Thyroid gland (tissue), 4 donors: ENCODE data around the gene SULT1B1. TPM values are rescaled to one million over a fixed set of nuclear protein-coding genes. Genes with fewer than 3 reads are reported as not detected.

Experiments used
- DNase-seq, 2 donors: peaks; one replicate each; pipeline ENCODE4 v3.0.0-alpha.2; 2019
- H3K27ac ChIP-seq, 3 donors: fragments of 200-600 bp; sonication (generic); 1 replicate in 2 of 3; 2 replicates in 1 of 3; pipeline ENCODE4 v1.5.1; 2016 to 2019; ENCODE audit warnings: mild to moderate bottlenecking in 1 of 3, moderate library complexity in 1 of 3
- H3K27me3 ChIP-seq: fragments of 200-600 bp; sonication (generic); one replicate; pipeline ENCODE4 v1.5.1; 2019
- H3K36me3 ChIP-seq, 2 donors: fragments of 200-600 bp; sonication (generic); one replicate each; pipeline ENCODE4 v1.5.1; 2016 to 2019
- H3K4me1 ChIP-seq, 2 donors: fragments of 200-600 bp; sonication (generic); one replicate each; pipeline ENCODE4 v1.5.1; 2017 to 2019
- H3K4me3 ChIP-seq, 3 donors: fragments of 200-600 bp; sonication (generic); replicated peaks in 1 of 3; 1 replicate in 2 of 3; 2 replicates in 1 of 3; pipeline ENCODE4 v1.5.1; 2016; ENCODE audit warnings: mild to moderate bottlenecking in 1 of 3
- H3K9me3 ChIP-seq: fragments of 200-600 bp; sonication (generic); one replicate; pipeline ENCODE4 v1.5.1; 2017
- POLR2A ChIP-seq, 2 donors: fragments of 450-650 bp; IDR thresholded peaks; one replicate each; pipeline ENCODE4 v1.6.1; 2017; ENCODE audit warnings: antibody characterized with exemption in 2 of 2, mild to moderate bottlenecking in 2 of 2, moderate library complexity in 1 of 2
- WGBS, 2 donors: methylation state at CpG; one replicate each; pipeline ENCODE4 v1.1.5; 2017; 5-methylcytosine and 5-hydroxymethylcytosine counted together
- intact Hi-C: fragments of 100-400 bp; cut with DNase I; formaldehyde crosslinking; loops from one replicate; pipeline ENCODE4 v1.15.1; 2023
- total RNA-seq, 4 donors: library from RNA; depleted of rRNA; stranded (reverse); fragments of >200 nt; gene quantifications; one replicate each; pipeline ENCODE4 v1.2.3, GENCODE V29; 2016
- TF ChIP-seq, protein P1 (sequence below), 6 experiments: fragments of 200-600 bp in 3 of 6; fragments of 450-650 bp in 3 of 6; sonication (generic) in 3 of 6; IDR thresholded peaks; one replicate each; pipeline ENCODE4 v1.5.1; 2016 to 2019; ENCODE audit warnings: antibody characterized with exemption in 6 of 6, mild to moderate bottlenecking in 2 of 6, inconsistent platforms in 1 of 6, moderate library complexity in 1 of 6

SULT1B1 gene
- total RNA-seq, 4 donors from 2014 or later: 0.33 to 0.83 (median 0.51) TPM

DNA sequence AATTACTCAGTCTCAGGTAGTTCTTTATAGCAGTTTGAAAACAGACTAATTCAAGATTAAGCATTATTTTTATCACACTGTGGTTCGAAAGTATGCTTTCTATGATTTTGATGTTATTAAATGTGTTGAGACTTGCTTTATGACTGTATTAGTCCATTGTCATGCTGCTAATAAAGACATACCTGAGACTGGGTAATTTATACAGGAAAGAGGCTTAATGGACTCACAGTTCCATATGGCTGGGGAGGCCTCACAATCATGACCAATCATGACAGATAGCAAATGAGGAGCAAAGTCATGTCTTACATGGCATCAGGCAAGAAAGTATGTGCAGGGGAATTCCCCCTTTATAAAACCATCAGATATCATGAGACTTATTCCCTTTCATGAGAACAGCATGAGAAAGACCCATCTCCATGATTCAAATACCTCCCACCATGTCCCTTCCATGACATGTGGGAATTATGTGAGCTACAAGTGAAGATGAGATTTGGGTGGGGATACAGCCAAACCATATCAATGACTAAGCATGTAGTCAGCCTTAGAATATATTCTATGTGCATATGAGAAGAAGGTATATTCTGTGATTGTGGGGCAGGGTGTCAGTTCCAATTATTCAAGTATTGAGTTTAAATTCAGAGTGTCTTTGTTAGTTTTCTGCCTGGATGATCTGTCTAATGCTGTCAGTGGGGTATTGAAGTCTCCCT lies 62.7 kb downstream of the SULT1B1 start:
- Histone ChIP-seq H3K27me3 (no peaks in the 10 kb centered on the region), H3K4me3 (no peak overlapping the region), H3K9me3 (no peaks in the 10 kb centered on the region), H3K27ac (no peak overlapping the region), H3K4me1 (no peaks in the 10 kb centered on the region), H3K36me3 (no peaks in the 10 kb centered on the region)
- TF ChIP-seq POLR2A (IDR thresholded peaks at IDR 0.05): no peak
- TF ChIP-seq, protein P1, sequence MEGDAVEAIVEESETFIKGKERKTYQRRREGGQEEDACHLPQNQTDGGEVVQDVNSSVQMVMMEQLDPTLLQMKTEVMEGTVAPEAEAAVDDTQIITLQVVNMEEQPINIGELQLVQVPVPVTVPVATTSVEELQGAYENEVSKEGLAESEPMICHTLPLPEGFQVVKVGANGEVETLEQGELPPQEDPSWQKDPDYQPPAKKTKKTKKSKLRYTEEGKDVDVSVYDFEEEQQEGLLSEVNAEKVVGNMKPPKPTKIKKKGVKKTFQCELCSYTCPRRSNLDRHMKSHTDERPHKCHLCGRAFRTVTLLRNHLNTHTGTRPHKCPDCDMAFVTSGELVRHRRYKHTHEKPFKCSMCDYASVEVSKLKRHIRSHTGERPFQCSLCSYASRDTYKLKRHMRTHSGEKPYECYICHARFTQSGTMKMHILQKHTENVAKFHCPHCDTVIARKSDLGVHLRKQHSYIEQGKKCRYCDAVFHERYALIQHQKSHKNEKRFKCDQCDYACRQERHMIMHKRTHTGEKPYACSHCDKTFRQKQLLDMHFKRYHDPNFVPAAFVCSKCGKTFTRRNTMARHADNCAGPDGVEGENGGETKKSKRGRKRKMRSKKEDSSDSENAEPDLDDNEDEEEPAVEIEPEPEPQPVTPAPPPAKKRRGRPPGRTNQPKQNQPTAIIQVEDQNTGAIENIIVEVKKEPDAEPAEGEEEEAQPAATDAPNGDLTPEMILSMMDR (IDR thresholded peaks at IDR 0.05): no peak
- WGBS, 2 donors: 93 to 96% methylated on average over 1 of the region's 1 CpG
- intact Hi-C loops: no loop called here
- DNase-seq: no peak

DNA sequence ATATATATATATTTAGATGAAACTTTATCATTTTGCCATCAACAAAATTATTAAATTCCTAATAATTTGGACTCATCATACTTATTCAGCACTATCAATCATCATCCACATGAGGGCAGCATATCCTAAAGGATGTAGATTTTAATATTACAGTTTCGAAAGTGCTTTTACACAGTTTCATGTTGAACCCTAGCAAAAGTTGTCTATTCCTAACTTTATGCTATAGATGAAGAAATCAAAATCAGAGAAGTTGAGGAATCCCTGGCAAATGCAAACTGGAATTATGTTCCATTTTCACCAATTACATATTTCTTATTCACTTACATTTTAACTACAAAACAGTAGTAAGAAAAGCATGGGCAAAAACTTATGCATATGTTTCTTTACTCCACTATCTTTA lies 70.8 kb downstream of the SULT1B1 start:
- Histone ChIP-seq H3K4me1 (no peaks in the 10 kb centered on the region), H3K4me3 (no peak overlapping the region), H3K27me3 (no peaks in the 10 kb centered on the region), H3K9me3 (no peaks in the 10 kb centered on the region), H3K27ac (no peak overlapping the region), H3K36me3 (no peaks in the 10 kb centered on the region)
- TF ChIP-seq, protein P1 (IDR thresholded peaks at IDR 0.05): peak in 4 of 6 experiments; percentile 27 to 73 (median 58)
- no peak for TF ChIP-seq POLR2A (IDR thresholded peaks at IDR 0.05)
- WGBS, 2 donors: 6 to 9% methylated on average over 1 of the region's 1 CpG
- intact Hi-C loops: no loop called here
- DNase-seq: no peak

DNA sequence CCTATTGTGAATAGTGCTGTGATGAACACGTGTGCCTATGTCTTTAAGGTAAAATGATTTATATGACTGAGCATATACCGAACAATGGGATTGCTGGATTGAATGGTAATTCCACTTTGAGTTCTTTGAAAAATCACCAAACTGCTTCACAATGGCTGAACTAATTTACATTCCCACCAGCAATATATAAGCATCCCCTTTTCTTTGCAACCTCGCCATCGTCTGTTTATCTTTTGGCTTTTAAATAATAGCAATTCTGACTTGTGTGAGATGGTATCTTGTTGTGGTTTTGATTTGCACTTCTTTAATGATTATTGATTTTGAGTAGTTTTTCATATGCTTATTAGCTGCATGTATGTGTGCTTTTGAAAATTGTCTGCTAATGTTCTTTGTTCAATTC lies 75.6 kb downstream of the SULT1B1 start:
- DNase-seq: no peak
- no peak overlapping the region for H3K4me3 ChIP-seq
- no peaks in the 10 kb centered on the region for H3K9me3 ChIP-seq
- TF ChIP-seq POLR2A (IDR thresholded peaks at IDR 0.05): no peak
- TF ChIP-seq, protein P1 (IDR thresholded peaks at IDR 0.05): no peak
- H3K36me3 ChIP-seq: no peaks in the 10 kb centered on the region
- no peak overlapping the region for H3K27ac ChIP-seq
- no peaks in the 10 kb centered on the region for H3K4me1 ChIP-seq
- no peaks in the 10 kb centered on the region for H3K27me3 ChIP-seq
- intact Hi-C loops: no loop called here
- 75% methylated on average over 4 of the region's 4 CpGs for WGBS, 2 donors

Other genes with a start within 250 kb of the SULT1B1 start
- gene UGT2A2, start 121.0 kb downstream of the SULT1B1 start, total RNA-seq: not detected
- not detected for gene UGT2A1, start 107.4 kb downstream of the SULT1B1 start, total RNA-seq
- not detected for gene SULT1E1, start 99.5 kb upstream of the SULT1B1 start, total RNA-seq
- not detected for gene CSN1S1, start 170.4 kb upstream of the SULT1B1 start, total RNA-seq
- gene CSN2, start 205.1 kb upstream of the SULT1B1 start, total RNA-seq: not detected
- gene STATH, start 235.3 kb upstream of the SULT1B1 start, total RNA-seq: not detected